Gastroesophageal sphincter (tissue), 4 donors: ENCODE data around the gene ELF2. TPM values are rescaled to one million over a fixed set of nuclear protein-coding genes. Genes with fewer than 3 reads are reported as not detected.
A peak's percentile ranks its signal among the peaks of the same experiment; 100 is the strongest.

Experiments
- ATAC-seq: fragments of 150-250 bp; one replicate; pipeline ENCODE4 v1.9.1; 2016; ENCODE audit warnings: mild to moderate bottlenecking, moderate library complexity
- H3K27ac ChIP-seq, 4 donors: fragments of 200-600 bp; sonication (generic) in 3 of 4; 1 replicate in 3 of 4; 2 replicates in 1 of 4; pipeline ENCODE4 v1.5.1; 2016 to 2019
- H3K27me3 ChIP-seq: fragments of 200-600 bp; sonication (generic); one replicate; pipeline ENCODE4 v1.5.1; 2019
- H3K36me3 ChIP-seq, 2 donors: fragments of 200-600 bp; sonication (generic); one replicate each; pipeline ENCODE4 v1.5.1; 2019; ENCODE audit warnings: control low read depth in 1 of 2
- H3K4me1 ChIP-seq, 3 donors: fragments of 200-600 bp; sonication (generic); 1 replicate in 2 of 3; 2 replicates in 1 of 3; pipeline ENCODE4 v1.5.1; 2016 to 2019; ENCODE audit warnings: control low read depth in 2 of 3
- H3K4me3 ChIP-seq, 2 donors: fragments of 200-600 bp; sonication (generic); one replicate each; pipeline ENCODE4 v1.5.1; 2019; ENCODE audit warnings: mild to moderate bottlenecking in 1 of 2, moderate library complexity in 1 of 2
- H3K9me3 ChIP-seq, 3 donors: fragments of 200-600 bp; sonication (generic); one replicate each; pipeline ENCODE4 v1.5.1; 2017 to 2019; ENCODE audit warnings: control low read depth in 2 of 3
- EP300 ChIP-seq: sonication (generic); formaldehyde crosslinking; IDR thresholded peaks from one replicate; pipeline ENCODE4 v1.6.1; 2017; ENCODE audit warnings: antibody characterized with exemption, mild to moderate bottlenecking
- POLR2A ChIP-seq, 2 donors: fragments of 450-650 bp; IDR thresholded peaks; one replicate each; pipeline ENCODE4 v1.6.1; 2017; ENCODE audit warnings: antibody characterized with exemption in 2 of 2, mild to moderate bottlenecking in 2 of 2, moderate library complexity in 1 of 2
- POLR2AphosphoS5 ChIP-seq: sonication (generic); formaldehyde crosslinking; IDR thresholded peaks from one replicate; pipeline ENCODE4 v1.6.1; 2017; ENCODE audit warnings: antibody characterized with exemption
- WGBS, 2 donors: methylation state at CpG; one replicate each; pipeline ENCODE4 v1.1.5; 2018; ENCODE audit warnings: low coverage in 1 of 2; 5-methylcytosine and 5-hydroxymethylcytosine counted together
- total RNA-seq, 4 donors: library from RNA; depleted of rRNA; stranded (reverse); fragments of >200 nt; gene quantifications; one replicate each; pipeline ENCODE4 v1.1.0, GENCODE V29; 2016
- TF ChIP-seq, protein P1 (sequence below), 4 experiments: fragments of 200-600 bp in 2 of 4; fragments of 450-650 bp in 2 of 4; sonication (generic) in 1 of 4; IDR thresholded peaks; one replicate each; pipeline ENCODE4 v1.5.1; 2017 to 2019; ENCODE audit warnings: antibody characterized with exemption in 4 of 4, mild to moderate bottlenecking in 2 of 4, moderate library complexity in 2 of 4

The ELF2 gene
- total RNA-seq, 4 donors from 2014 or later = 51.2 to 73.0 (median 60.0) TPM

GRCh38 chr4:139099366-139099982 lies 77.5 kb downstream of the ELF2 start:
- H3K9me3 ChIP-seq = no peaks in the 10 kb centered on the region
- ATAC-seq = peak; percentile 76
- peaks cover 0 to 21% (median 2%) of the 10 kb centered on the region in 3 donors for H3K4me1 ChIP-seq
- no peak for TF ChIP-seq POLR2A (IDR thresholded peaks at IDR 0.05)
- peak; percentile 33 for TF ChIP-seq POLR2AphosphoS5
- no peak for TF ChIP-seq EP300
- TF ChIP-seq, protein P1, sequence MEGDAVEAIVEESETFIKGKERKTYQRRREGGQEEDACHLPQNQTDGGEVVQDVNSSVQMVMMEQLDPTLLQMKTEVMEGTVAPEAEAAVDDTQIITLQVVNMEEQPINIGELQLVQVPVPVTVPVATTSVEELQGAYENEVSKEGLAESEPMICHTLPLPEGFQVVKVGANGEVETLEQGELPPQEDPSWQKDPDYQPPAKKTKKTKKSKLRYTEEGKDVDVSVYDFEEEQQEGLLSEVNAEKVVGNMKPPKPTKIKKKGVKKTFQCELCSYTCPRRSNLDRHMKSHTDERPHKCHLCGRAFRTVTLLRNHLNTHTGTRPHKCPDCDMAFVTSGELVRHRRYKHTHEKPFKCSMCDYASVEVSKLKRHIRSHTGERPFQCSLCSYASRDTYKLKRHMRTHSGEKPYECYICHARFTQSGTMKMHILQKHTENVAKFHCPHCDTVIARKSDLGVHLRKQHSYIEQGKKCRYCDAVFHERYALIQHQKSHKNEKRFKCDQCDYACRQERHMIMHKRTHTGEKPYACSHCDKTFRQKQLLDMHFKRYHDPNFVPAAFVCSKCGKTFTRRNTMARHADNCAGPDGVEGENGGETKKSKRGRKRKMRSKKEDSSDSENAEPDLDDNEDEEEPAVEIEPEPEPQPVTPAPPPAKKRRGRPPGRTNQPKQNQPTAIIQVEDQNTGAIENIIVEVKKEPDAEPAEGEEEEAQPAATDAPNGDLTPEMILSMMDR (IDR thresholded peaks at IDR 0.05) = peak; percentile 76 to 87 (median 84)
- no peak overlapping the region for H3K4me3 ChIP-seq
- H3K36me3 ChIP-seq = peaks cover 0 to 3% of the 10 kb centered on the region in 2 donors
- no peaks in the 10 kb centered on the region for H3K27me3 ChIP-seq
- H3K27ac ChIP-seq = no peak overlapping the region
- WGBS, 2 donors = 4 to 20% methylated on average over 2 of the region's 2 CpGs

DNA sequence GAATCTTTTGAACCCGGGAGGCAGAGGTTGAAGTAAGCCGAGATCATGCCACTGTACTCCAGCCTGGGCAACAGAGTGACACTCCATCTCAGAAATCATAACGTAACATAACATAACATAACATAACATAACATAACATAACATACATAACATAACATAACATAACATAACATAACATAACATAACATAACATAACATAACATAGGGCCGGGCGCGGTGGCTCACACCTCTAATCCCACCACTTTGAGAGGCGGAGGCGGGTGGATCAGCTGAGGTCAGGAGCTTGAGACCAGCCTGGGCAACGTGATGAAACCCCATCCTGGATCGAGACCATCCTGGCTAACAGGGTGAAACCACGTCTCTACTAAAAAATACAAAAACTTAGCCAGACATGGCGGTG lies 84.7 kb downstream of the ELF2 start:
- no peak for ATAC-seq
- Histone ChIP-seq H3K4me1 (no peaks in the 10 kb centered on the region), H3K27ac (no peak overlapping the region), H3K27me3 (no peaks in the 10 kb centered on the region), H3K9me3 (no peaks in the 10 kb centered on the region), H3K36me3 (peaks cover 0 to 13% of the 10 kb centered on the region in 2 donors), H3K4me3 (no peak overlapping the region)
- TF ChIP-seq, protein P1 (IDR thresholded peaks at IDR 0.05) = no peak
- TF ChIP-seq POLR2A (IDR thresholded peaks at IDR 0.05) (no peak), POLR2AphosphoS5 (no peak), EP300 (no peak)
- WGBS, 2 donors = 82 to 100% methylated on average over 4 to 11 of the region's 12 CpGs

GRCh38 chr4:139085141-139085540 lies 91.9 kb downstream of the ELF2 start:
- Histone ChIP-seq H3K9me3 (no peaks in the 10 kb centered on the region), H3K27me3 (no peaks in the 10 kb centered on the region), H3K27ac (peak overlapping the region; percentile 93 to 98 (median 95)), H3K4me3 (peak overlapping the region; percentile 79 to 81), H3K36me3 (no peaks in the 10 kb centered on the region), H3K4me1 (peaks cover 12 to 30% (median 12%) of the 10 kb centered on the region in 3 donors)
- no peak for ATAC-seq
- TF ChIP-seq, protein P1 (IDR thresholded peaks at IDR 0.05) = peak in 2 of 4 experiments; percentile 11 to 19
- TF ChIP-seq EP300 = no peak
- 34 to 46% methylated on average over 5 of the region's 5 CpGs for WGBS, 2 donors

- H3K27me3 ChIP-seq = no peaks in the 10 kb centered on the region
- H3K27ac ChIP-seq = peak overlapping the region; percentile 93 to 98 (median 95)
- WGBS, 2 donors = 0% methylated on average over 2 of the region's 2 CpGs
- no peaks in the 10 kb centered on the region for H3K36me3 ChIP-seq
- no peak for ATAC-seq
- H3K4me3 ChIP-seq = peak overlapping the region; percentile 79 to 81
- H3K9me3 ChIP-seq = no peaks in the 10 kb centered on the region
- TF ChIP-seq POLR2A (IDR thresholded peaks at IDR 0.05) (no peak), EP300 (no peak), POLR2AphosphoS5 (no peak)
- TF ChIP-seq, protein P1 (IDR thresholded peaks at IDR 0.05) = no peak
- H3K4me1 ChIP-seq = peaks cover 12 to 34% (median 12%) of the 10 kb centered on the region in 3 donors
These were observed 92.3 kb downstream of the ELF2 start for GRCh38 chr4:139084804-139085093.
